Duodenal mucosa (tissue), 2 donors: ENCODE data around the gene HEMGN.

ENCODE experiments used
- H3K27ac ChIP-seq: one replicate; pipeline ENCODE4 v1.7.0; 2013; ENCODE audit warnings: low read depth, low read length
- H3K27me3 ChIP-seq, 2 donors: one replicate each; pipeline ENCODE4 v1.7.0; 2013; ENCODE audit warnings: low read length in 2 of 2, control low read depth in 1 of 2; ENCODE audit not compliant: insufficient read depth in 2 of 2, control insufficient read depth in 1 of 2
- H3K36me3 ChIP-seq, 2 donors: one replicate each; pipeline ENCODE4 v1.7.0; 2013; ENCODE audit warnings: low read length in 2 of 2, control low read depth in 1 of 2; ENCODE audit not compliant: insufficient read depth in 2 of 2, control insufficient read depth in 1 of 2
- H3K4me1 ChIP-seq, 2 donors: one replicate each; pipeline ENCODE4 v1.7.0; 2013; ENCODE audit warnings: low read length in 2 of 2, control low read depth in 1 of 2; ENCODE audit not compliant: insufficient read depth in 2 of 2, control insufficient read depth in 1 of 2
- H3K4me3 ChIP-seq, 2 donors: one replicate each; pipeline ENCODE4 v1.7.0; 2013; ENCODE audit warnings: low read length in 2 of 2, low read depth in 1 of 2
- H3K9ac ChIP-seq, 2 donors: one replicate each; pipeline ENCODE4 v1.7.0; 2013; ENCODE audit warnings: low read length in 2 of 2, low read depth in 1 of 2
- H3K9me3 ChIP-seq, 2 donors: one replicate each; pipeline ENCODE4 v1.7.0; 2013; ENCODE audit warnings: low read length in 2 of 2, control low read depth in 1 of 2; ENCODE audit not compliant: control insufficient read depth in 1 of 2

HEMGN gene

DNA sequence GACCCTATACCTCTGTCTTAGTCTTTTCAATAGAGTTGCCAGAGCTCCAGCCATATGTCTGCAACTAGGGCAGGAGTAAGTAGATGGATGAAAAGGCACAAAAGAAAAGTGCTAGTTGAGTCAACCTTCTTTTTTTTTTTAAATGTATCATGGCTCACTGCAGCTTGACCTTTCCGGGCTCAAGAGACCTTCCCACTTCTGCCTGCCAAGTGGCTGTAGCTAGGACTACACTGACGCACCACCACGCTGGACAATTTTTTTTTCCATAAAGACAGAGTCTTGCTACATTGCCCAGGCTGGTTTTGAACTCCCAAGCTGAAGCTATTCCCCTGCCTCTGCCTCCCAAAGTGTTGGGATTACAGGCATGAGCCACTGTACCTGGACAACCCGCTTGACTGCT, 57.6 kb downstream of the HEMGN start:
- H3K9me3 ChIP-seq: no peaks in the 10 kb centered on the region
- no peaks in the 10 kb centered on the region for H3K27me3 ChIP-seq
- H3K36me3 ChIP-seq: no peaks in the 10 kb centered on the region
- H3K9ac ChIP-seq: no peak overlapping the region
- H3K4me3 ChIP-seq: no peak overlapping the region
- no peak overlapping the region for H3K27ac ChIP-seq
- H3K4me1 ChIP-seq: no peaks in the 10 kb centered on the region
